Testis (tissue), 2 donors: ENCODE results near the gene TTC33.

Source experiments
- CTCF ChIP-seq, 3 experiments: fragments of 450-650 bp in 2 of 3; fragments of 200-600 bp in 1 of 3; sonication (generic) in 1 of 3; IDR thresholded peaks; one replicate each; pipeline ENCODE4 v1.5.1; 2016 to 2019; ENCODE audit warnings: antibody characterized with exemption in 3 of 3, mild to moderate bottlenecking in 2 of 3, moderate library complexity in 1 of 3
- POLR2A ChIP-seq: fragments of 450-650 bp; IDR thresholded peaks from one replicate; pipeline ENCODE4 v1.6.1; 2017; ENCODE audit warnings: antibody characterized with exemption, mild to moderate bottlenecking, moderate library complexity

- TF ChIP-seq POLR2A (no peak), CTCF (IDR thresholded peaks at IDR 0.05) (no peak)
Measured at GRCh38 chr5:40505031-40505430, 250.7 kb downstream of the TTC33 start.
